ENCODE measurements around the gene ETV6.
"Not testable (repeated sequence)": the region's sequence is repeated elsewhere in the genome, so short reads cannot be mapped to it uniquely, and the experiment has no call there.

The ETV6 gene

DNA sequence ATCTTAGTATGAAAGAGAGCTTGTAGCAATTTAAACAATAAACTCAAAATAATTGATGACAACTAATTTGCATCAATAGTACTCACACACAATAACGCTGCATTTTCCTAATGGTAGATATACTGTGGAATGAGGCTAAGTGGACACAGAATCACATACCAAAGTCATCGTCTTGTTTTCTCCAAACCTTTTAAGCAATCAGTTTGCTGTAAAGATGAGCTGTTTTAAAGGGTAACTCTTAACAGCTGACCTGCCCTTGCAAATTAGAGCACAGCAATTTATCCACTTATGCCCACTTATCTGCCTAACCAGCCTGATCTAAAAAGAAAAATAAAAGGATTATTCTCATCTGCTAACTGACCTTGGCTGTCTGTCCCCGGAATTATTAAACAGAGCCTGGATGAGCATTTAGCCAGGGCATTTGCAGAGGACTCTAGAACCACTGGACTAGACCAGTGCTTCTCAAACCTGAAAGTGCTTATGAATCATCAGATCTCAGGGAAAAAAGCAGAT is 247.0 kb downstream of the ETV6 start:
- DNase-seq = no peak

DNA sequence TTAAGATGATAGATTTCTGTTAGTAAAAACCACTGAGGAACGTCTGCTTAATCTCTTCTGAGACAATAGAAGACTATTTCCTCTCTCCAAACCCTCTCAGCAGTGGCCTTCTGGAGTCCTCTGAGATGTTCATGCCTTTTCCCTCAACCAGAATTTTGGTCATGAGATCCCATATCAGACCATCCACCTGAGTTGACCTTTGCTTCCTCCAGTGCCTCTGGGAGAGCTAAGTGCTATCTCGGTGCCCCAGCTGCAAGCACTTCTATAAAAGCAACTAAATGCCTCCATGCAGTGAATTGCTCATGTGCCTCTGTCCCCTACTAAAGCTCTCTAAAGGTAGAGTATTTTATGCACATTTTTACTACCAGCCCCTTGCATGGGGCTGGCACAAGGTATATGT is 248.4 kb downstream of the ETV6 start:
- DNase-seq = no peak

DNA sequence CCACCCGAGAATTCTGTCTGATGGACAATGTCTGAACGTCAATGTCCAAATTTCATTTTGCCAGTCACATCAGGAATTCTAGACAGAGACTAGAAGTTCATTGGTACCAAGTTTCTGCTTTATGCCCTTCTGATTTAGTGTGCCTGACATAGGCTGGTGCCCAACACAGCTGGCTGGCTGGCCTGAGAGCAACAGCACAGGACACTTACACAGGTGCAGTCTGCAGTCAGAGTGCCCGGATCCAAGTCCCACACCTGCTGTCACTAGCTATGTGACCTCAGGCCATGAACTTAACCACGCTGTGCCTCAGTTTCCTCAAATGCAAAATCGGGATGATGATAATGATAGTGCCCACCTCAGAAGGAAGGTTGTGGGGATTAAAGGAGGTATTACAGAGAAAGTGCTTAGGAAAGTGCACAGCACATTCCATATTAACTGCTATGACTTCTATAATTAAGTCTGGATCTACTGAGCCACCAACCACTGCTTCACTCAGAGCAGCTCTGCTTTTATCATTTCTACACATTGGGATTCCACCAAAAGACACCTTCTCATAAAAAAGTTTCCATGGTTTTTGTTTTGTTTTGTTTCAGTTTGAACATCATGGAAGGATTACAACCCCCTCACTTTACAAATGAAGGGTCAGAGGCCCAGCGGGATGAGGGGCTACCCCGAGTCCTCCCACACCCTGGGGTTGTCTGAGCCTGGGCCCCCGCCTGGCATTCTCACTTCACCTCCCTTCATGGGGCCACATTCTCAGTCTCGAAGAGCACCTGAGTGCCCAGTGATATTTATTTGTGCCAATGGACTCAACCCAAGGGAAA is 252.4 kb downstream of the ETV6 start:
- DNase-seq = peak; percentile 63

DNA sequence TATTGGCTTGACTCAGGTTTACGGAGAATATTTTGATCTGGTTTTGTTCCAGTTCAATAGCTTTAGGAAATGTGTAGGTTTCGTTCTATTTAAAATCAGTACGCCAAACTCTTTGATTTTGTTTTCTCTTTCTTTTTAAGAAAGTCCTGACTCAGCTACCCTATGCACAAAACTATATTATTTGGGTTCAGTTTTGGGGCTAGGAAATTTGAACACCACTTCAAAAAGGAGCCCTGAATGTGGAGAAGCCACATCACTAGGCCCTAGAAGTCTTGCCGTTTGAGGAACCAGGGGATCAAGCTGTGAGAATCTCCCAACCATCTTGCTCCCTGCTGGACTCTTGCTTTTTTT is 253.0 kb downstream of the ETV6 start:
- DNase-seq = no peak

DNA sequence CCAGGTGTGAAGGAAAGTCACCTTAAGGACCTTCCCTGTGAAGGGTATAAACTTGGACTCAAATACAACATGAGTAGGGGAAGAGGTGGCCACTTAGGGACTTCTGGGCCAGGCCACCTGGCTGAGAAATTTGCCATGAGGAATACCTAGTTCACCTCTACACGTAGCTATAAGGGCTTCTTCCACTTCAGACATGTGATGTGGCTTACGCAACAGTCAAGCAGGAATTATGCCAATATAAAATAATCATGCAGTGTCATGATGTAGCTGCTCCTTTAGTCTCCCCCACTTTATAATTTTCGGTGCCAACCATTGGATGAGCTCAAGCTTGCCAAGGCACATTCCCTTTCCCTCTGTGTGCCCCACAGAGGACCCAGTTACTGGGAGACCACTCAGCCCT is 254.7 kb downstream of the ETV6 start:
- DNase-seq = no peak

DNA sequence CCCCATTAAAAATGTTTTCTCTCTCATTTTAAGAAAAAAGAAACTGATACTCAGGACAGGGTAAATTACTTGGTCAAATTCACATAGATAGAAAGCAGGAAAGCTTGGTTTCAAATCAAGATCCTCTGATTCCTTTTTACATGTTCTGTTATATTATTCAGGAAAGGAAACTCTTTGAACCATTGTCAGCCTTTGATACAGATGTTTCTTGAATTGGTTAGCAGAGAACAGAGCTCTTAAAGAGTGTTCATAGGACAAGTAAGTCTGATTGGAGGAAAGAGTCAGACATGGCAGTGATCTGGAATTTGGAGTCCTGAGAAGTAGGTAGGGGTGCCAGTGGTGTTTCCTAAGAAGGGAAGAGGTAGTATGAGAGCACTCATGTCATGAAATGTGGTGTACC is 256.1 kb downstream of the ETV6 start:
- DNase-seq = no peak

DNA sequence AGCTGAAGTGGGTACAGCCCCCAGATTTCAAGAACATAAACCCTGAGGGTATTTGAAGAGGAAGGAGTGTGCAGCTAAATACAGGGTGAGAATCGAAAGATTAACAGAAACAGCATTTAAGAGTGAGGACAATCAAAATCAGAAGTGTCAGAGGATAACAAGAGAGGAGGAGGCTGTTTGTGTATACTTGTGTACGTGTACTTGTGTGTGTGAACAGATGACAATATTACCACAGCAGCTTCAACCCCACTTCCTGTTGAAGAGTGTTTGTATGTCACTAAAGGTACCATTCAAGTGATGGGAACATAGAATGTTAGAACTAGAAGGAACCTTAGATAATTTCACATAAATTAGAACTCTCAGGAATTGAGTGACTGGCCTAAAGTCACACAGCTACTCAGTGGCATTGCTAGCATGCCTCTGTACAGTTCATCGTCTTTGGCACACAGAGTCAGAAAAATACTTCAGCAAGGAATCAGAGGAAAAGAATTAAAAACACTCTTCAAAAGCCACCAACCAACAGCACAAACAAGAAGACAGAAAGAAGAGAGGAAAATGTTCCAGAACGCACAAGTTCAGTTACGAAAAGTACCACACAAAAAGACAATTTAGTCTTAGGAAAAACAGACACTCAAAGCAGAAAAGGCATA is 256.9 kb downstream of the ETV6 start:
- DNase-seq = no peak

DNA sequence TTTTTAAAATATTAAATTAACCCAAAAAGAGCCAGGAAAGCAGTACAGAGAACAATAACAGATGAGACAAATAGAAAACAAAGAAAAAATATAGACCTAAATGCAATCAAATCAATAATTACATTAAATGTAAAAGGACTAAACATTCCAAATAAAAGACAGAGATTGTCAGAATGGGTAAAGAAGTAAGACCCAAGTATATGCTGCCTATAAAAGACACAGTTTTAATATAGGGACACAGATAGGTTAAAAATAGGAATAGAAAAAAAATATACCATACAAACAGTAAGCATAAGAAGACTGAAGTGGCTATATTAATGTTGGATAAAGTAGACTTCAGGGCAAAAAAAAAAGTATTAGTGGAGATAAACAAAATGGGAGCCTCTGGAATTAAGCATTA is 258.2 kb downstream of the ETV6 start:
- no peak for DNase-seq

DNA sequence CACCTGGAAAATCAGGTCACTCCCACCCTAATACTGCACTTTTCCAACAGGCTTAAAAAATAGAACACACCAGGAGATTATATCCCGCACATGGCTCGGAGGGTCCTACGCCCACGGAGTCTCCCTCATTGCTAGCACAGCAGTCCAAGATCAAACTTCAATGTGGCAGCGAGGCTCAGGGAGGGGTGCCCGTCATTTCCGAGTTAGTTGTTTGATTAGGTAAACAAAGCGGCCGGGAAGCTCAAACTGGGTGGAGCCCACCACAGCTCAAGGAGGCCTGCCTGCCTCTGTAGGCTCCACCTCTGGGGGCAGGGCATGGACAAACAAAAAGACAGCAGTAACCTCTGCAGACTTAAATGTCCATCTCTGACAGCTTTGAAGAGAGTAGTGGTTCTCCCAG is 259.9 kb downstream of the ETV6 start:
- DNase-seq = not testable (repeated sequence)

DNA sequence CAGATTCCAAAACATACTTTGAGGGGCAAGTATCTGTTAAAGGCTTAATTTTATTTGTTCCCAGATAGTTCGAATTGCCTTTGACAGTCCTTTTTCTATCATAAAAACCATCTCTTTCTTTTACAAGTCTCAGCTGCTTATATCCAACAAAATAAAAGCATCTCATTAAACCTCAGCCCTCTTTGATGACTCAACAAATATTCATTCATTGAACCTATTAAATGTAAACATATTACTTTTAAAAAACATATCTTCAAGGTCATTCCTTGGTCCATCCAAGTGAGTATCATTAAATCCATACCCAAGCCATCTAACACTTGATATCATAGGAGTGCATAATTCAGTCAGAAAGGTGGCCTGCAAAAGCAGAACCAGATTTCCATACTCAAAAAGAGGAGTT is 266.6 kb downstream of the ETV6 start:
- DNase-seq = no peak

DNA sequence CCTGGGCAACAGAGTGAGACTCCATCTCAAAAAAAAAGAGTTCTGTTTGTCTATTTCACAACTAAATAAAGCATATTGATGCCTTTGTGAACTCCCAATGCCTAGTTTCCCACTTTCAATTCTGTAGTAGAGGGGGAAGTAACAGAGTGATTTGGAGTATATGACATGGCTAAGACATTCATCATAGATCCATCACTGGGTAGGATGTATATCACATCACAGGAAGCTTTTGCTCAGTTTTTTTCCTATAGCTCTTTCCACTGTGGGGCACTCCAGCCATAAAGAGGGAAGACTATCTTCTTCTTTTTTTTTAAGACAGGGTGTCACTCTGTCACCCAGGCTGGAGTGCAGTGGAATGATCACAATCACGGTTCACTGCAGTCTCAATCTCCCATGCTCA is 267.3 kb downstream of the ETV6 start:
- no peak for DNase-seq

DNA sequence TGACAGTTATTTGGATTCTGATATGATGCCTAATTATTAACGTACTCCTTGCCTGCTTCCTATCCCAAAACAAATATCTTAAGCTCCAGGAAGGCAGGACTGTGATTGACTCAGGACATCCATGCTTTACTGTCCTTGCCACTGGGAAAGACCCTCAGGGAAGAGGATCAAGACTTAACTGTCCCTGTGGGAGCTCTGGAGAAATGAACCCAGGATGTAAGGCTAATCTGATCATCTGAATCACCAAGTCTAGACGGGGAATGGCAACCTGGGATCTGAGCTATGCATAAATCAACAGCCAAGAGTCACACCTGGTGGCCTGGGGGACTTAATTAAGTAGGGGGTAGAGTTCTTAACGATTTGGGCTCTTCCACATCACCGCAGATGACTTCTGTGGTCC is 268.0 kb downstream of the ETV6 start:
- DNase-seq = no peak

DNA sequence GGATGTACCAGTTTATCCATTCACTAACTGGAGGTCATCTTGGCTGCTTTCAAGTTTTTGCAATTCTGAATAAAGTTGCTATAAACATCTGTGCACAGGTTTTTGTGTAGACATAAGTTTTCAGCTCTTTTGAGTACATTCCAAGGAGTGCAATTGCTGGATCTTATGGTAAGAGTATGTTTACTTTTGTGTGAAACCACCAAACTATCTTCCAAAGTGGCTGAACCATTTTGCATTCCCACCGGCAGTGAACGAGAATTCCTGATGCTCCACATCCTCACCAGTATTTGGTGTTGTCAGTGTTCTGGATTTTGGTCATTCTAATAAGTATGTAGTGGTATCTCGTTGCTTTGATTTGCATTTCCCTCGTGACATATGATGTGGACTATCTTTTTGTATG is 270.8 kb downstream of the ETV6 start:
- no peak for DNase-seq

DNA sequence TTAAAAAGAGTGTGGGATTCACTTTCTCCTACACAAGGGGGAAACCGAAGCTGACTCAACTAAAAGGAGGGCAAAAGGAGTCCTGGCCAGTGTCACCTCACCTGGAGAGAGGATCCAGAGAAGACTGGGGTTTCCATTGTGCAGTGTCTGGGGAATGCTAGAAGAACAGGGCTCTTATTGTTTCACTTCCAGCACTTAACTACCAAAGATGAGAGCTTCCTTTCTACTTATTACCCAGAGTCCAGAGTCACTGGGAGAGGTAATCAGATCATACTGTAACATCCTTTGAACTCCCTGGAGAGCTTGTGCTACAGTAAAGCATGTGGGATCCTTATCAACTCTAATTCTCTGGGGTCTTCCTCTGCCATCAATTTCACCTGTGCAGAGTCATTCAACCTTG is 272.9 kb downstream of the ETV6 start:
- DNase-seq = no peak

DNA sequence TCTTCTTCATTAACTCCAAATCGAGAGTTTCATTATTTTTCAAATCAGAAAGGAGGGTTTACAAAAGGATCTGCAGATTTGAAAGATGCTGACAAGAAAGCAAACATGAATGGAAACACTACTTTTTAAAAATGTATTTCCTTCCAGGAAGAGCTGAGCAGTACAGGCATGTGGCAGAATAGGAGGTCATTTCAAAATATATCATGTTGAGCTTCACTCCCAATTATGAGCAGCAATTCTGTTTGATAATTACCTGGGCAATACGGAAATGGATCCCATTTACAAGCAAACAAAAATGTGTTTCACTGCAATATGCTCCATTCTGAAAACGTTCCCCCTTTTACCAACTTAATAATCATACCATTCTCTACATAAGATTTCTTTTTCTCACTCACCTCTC is 273.6 kb downstream of the ETV6 start:
- DNase-seq = no peak

DNA sequence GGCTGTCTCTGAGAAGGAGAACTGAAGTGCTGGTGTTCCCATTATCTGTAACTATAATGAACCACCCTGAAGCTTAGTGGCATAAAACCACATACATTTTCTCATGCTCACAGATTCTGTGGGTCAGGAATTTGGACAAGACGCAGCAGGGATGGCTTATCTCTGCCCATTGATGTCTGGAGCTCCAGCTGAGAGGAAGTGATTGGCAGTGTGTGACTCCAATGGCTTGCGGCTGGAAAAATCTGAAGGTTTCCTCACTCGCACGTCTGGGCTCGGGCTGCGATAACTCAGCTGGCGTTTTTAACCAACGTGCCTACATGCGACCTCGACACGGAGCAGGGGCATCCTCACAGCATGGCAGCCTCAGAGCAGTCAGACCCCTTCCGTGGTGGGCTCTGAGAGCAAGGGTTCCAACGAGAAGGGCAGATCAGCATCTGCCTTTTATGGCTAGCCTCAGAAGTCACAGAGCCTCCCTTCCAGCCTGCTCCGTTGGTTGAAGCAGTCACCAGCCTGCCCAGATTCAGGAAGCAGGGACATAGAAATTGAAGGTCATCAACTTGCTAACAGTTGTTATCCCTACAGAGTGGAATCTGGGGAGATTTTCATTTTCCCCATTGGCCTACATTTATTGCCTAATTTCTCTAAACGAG is 277.9 kb downstream of the ETV6 start:
- DNase-seq = no peak

DNA sequence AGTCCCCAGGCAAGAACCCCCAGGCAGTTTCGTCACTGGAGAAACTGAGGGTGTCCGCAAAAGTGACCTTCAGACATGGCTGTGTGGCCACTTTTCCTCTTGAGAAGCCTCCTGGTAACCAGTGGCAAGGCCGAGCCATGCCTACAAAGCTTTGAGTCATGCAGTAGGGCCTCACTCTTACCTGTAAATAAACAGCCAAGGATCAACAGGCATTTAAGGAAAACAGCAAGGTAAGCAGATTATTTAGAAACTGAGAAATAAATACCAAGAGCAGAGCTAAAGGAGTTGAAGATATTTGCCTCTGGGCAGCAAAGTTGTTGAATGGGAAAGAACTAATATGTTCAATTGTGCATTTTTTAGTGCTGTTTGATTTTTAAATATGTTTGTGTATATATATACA is 280.2 kb downstream of the ETV6 start:
- no peak for DNase-seq

DNA sequence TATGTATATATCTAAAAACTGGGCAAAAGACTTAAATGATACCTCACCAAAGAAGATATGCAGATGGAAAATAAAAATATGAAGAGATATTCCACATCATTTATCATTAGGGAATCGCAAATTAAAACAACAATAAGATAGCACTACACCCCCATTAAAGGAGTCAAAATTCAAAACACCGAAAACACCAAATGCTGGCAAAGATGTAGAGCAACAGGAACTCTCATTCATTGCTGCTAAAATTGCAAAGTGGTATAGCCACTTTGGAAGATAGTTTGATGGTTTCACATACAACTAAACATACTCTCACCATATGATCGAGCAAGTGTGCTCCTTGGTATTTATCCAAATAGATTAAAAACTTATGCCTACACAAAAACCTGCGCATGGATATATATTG is 289.7 kb downstream of the ETV6 start:
- no peak for DNase-seq

DNA sequence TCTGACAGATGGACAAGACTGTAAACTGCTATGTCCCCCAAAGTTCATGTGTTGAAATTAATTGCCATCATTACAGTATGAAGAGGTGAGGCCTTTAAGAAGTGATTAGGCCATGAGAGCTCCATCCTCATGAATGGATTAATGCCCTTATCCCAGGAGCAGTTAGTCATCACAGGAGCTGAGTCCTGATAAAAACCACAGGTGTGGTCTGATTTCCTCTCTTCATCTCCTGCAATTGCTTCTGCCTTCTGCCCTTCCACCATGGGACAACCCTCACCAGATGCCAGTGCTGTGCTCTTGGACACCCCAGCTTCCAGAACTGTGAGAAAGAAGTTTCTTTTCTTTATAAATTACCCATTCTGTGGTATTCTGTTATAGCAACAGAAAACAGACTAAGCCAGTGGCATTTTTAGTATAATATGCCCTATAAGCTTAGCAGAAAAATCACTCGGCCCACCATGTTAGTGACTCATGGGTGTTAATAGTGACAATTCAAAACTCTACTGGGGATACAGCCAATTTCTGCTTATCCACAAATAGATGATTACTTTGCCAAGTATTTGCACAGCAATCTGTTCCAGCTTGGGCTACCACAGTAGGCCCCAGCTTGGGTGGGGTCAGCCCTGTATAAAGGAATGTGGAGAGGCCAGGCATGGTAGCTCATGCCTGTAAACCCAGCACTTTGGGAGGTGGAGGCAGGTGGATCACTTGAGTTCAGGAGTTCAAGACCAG is 292.3 kb downstream of the ETV6 start:
- no peak for DNase-seq

DNA sequence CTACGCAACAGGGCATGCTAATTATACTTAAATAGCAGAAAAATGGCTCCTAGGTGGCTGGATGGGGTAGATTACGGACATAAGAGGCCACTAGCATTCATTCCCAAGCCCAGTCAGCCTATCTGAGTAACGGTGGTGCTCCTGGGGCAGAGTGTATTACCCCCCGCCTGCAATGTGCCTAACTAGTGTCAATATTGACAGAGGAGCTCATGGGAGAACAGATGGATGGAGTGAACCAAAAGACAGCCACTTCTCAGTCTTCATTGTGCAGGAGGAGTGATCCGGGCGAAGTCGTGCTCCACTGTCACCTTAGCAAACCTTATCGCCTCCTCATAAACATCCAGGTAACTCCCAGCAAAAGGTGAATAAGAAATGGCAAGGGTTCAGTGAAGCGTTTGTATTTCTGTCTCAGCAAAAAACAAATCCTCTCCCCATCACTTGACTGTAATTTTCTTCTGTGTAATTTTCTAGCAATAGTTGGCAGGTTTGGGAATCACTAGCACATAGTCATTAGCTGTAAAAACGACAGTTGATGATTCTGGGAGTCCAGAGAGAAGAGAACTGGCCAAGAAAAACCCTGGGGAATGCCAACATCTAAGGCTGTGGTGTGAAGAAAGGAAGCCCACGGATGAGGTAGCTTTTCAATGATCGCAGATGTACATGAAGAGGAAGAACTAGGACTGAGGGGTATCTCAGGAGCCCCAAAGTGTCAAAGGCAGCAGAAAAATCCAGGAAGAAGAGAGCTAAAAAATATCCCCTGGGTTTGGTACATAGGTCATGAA is 294.6 kb downstream of the ETV6 start:
- DNase-seq = no peak

All from stimulated activated naive CD4-positive, alpha-beta T cell treated with Interleukin-2 at 50 U/mL for 16 hours (primary cell).